Subcutaneous adipose tissue (tissue), 4 donors: ENCODE results near the gene VWA5B2. TPM values are rescaled to one million over a fixed set of nuclear protein-coding genes. Genes with fewer than 3 reads are reported as not detected.

Source experiments
- total RNA-seq, 4 donors: library from RNA; depleted of rRNA; stranded (reverse); fragments of >200 nt; gene quantifications; one replicate each; pipeline ENCODE4 v1.1.0, GENCODE V29; 2016
- TF ChIP-seq, protein P1 (sequence below): fragments of 450-650 bp; IDR thresholded peaks from one replicate; pipeline ENCODE4 v1.5.1; 2016; ENCODE audit warnings: low read depth, mild to moderate bottlenecking, control low read depth, antibody characterized with exemption, moderate library complexity

VWA5B2 gene
- total RNA-seq, 4 donors from 2014 or later: not detected

DNA sequence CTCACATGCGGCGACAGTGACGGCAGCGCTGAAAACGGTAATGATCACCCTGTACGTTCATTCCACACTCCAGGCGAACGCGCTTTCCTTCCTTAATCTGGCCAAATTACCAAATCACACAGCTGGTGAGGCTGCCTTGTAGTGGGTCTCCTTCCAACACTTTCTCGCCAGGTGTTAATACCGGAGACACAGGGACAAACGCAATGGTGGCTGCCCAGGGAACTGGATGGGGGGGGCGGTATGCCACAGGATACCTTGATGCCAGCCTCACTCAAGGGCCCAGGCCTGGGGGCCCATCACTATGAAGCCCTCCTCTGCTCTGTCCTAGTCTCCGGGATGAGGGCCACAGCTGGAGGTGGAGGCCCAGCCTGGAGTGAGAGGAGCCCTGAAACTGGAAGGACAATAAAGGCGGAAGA lies 33.4 kb downstream of the VWA5B2 start:
- TF ChIP-seq, protein P1, sequence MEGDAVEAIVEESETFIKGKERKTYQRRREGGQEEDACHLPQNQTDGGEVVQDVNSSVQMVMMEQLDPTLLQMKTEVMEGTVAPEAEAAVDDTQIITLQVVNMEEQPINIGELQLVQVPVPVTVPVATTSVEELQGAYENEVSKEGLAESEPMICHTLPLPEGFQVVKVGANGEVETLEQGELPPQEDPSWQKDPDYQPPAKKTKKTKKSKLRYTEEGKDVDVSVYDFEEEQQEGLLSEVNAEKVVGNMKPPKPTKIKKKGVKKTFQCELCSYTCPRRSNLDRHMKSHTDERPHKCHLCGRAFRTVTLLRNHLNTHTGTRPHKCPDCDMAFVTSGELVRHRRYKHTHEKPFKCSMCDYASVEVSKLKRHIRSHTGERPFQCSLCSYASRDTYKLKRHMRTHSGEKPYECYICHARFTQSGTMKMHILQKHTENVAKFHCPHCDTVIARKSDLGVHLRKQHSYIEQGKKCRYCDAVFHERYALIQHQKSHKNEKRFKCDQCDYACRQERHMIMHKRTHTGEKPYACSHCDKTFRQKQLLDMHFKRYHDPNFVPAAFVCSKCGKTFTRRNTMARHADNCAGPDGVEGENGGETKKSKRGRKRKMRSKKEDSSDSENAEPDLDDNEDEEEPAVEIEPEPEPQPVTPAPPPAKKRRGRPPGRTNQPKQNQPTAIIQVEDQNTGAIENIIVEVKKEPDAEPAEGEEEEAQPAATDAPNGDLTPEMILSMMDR: no peak

DNA sequence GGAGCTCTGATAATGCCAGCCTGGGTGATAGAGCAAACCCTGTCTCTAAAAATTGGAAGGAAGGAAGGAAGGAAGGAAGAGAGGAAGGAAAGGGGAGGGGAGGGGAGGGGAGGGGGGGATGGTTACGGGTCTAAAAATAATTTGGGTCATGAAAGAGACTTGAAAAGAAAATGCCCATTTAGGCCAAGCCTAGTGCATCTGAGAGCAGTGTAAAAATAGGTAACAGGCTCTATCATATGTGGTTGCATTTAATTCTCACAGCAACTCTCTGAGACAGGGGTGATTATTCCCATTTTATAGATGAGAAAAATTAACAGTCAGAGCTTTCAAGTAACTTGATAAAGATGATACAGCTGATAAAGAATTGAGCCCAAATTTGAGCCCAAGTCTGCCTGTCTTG lies 42.9 kb downstream of the VWA5B2 start:
- TF ChIP-seq, protein P1: no peak

DNA sequence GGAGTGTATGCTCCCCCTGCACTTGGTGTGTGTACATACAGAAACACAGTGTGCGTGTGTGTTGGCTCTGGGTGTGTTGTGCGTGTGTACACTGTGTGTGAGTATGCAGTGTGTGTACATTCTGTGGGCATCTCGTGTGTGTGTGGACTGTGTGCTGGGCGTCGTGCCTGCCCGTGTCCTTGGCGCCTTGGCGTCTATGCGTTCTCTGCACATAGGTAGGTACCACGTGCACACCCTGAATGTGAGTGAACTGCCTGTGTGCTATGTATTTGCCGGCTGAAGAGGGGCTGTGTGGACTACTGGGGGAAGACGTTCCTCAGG lies 46.0 kb downstream of the VWA5B2 start:
- TF ChIP-seq, protein P1: no peak

DNA sequence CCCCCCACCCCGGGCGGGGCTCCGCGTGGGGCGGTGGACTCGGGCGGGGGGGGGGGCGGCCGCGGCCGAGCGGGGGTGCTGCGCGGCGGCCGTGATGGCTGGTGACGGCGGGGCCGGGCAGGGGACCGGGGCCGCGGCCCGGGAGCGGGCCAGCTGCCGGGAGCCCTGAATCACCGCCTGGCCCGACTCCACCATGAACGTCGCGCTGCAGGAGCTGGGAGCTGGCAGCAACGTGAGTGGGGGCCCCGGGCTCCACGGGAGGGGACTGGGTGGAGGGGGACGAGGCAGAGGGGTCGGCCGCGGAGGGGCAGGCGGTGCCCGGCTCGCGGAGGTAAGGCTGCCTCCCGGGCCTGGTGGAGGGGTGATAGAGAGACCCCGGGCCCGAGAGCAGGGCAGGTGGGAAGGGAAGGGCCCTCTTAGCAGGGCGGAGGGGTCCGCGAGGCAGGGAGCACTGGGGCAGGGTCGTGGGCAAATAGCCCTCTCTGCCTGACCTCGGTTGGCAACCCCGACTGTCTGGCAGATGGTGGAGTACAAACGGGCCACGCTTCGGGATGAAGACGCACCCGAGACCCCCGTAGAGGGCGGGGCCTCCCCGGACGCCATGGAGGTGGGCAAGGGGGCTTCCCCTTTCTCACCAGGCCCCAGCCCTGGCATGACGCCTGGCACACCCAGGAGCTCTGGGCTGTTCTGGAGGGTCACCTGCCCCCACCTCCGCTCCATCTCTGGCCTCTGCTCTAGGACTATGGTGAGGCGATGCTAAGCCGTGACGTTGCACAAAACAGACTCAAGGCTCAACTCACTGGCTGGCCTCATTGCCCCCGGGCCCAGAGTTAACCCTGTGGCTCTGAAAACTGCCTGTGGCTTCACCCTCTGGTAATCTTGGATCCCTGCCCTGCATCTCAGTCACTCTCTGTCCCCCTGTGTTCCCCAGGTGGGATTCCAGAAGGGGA lies 46.9 kb downstream of the VWA5B2 start, which contains the start of gene ECE2:
ECE2 (plus strand) TSS at position 62 of the 950 bp plus-strand sequence; CDS start at position 194, 132 bp downstream.
- TF ChIP-seq, protein P1: no peak

DNA sequence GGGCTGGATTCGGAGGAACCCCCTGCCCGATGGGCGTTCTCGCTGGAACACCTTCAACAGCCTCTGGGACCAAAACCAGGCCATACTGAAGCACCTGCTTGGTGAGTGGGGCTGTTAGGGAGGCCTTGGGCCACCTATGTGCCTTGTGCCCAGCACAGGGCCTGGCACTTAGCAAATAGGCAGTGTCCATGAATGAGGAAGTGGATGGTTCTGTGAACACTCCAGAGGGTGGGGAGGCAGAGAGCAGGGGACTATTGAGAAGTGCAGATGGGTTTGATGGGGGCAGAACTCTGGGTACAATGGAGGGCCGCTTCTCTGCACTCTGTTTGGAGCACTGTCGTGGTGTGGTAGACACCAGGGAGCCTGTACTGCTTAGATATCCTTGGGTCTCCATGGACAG lies 48.0 kb downstream of the VWA5B2 start:
- TF ChIP-seq, protein P1: no peak

DNA sequence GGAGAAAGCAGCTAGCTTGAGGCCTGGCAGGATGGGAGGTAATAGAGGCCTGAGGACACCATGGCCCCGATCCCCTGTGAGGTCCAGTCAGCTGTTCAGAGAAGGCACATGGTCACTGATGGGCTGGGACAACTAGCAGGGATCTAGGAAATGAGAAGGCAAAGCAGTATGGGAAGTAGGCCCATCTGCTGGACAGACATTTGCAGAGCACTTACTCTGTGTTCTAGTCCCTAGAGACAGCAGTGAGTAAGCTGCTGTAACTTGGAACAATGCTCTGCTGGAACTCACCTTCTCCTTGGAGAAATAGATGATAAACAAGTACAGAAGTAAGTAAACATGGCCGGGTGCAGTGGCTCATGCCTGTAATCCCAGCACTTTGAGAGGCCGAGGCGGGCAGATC lies 53.6 kb downstream of the VWA5B2 start:
- TF ChIP-seq, protein P1: no peak

DNA sequence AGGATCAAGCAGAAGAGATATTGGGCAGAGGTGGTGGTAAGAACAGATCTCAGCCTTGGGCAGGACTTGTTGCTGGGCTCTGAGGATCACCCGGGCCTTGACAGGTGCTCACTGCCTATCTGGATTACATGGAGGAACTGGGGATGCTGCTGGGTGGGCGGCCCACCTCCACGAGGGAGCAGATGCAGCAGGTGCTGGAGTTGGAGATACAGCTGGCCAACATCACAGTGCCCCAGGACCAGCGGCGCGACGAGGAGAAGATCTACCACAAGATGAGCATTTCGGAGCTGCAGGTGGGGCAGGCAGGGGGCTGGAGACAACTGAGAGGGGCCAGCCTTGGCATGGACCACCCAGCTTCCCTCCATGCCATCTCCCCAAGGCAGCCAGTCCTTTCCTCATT lies 54.3 kb downstream of the VWA5B2 start:
- TF ChIP-seq, protein P1: no peak
